AG09309 (cell line): ENCODE results near the gene RGS12.

Source experiments
- DNase-seq: peaks from one replicate; pipeline ENCODE4 v3.0.0-alpha.2; 2010; ENCODE audit warnings: low read depth
- H3K4me3 ChIP-seq: 2 replicates; pipeline ENCODE4 v1.5.1; 2011; ENCODE audit warnings: mild to moderate bottlenecking, low read depth, low read length, moderate library complexity; ENCODE audit not compliant: control insufficient read depth
- CTCF ChIP-seq: IDR thresholded peaks from 2 replicates; pipeline ENCODE4 v1.5.1; 2011; ENCODE audit warnings: mild to moderate bottlenecking, low read depth, low read length, inconsistent platforms; ENCODE audit not compliant: insufficient read depth, control insufficient read depth; ENCODE audit errors: missing control alignments

RGS12 gene

GRCh38 chr4:3250438-3250955 is 42.3 kb upstream of the RGS12 start:
- no peak for DNase-seq
- TF ChIP-seq CTCF: no peak
- no peak overlapping the region for H3K4me3 ChIP-seq

- H3K4me3 ChIP-seq: no peak overlapping the region
- TF ChIP-seq CTCF: no peak
- no peak for DNase-seq
Measured at GRCh38 chr4:3250956-3251690, 41.7 kb upstream of the RGS12 start.

- DNase-seq: no peak
- TF ChIP-seq CTCF: no peak
- no peak overlapping the region for H3K4me3 ChIP-seq
Measured at GRCh38 chr4:3251691-3252479, 40.9 kb upstream of the RGS12 start.

- no peak for DNase-seq
- no peak overlapping the region for H3K4me3 ChIP-seq
- no peak for TF ChIP-seq CTCF
Measured at GRCh38 chr4:3252480-3252828, 40.4 kb upstream of the RGS12 start.

DNA sequence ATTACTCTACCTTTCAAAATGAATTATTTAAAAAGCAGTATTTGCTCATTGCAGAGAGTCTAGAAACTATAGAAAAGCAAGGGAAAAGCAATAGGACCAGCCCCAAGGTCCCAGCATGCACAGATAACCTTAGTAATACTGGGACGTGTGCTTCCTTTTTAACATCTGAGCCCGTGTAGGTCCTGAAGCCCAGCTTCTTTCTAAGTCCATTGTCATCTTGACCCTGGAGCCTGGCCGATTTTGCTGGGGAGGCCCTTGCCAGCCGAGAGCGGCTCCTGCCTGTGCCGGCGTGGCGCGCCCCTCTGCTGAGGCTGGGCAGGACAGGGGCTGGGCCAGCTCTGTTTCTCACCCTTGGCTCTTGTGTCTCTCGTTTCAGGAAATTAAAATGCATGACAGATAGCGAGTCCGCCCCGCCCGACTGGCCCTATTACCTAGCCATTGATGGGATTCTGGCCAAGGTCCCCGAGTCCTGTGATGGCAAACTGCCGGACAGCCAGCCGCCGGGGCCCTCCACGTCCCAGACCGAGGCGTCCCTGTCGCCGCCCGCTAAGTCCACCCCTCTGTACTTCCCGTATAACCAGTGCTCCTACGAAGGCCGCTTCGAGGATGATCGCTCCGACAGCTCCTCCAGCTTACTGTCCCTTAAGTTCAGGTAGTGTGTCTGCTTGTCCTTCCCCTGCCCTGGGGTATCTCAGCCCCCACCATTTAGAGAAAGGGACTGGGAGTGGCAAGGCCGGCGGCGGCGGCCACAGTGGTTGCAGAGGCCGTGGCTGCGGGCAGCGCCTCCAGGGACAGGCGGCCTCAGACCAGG is 39.8 kb upstream of the RGS12 start:
- no peak for DNase-seq
- no peak overlapping the region for H3K4me3 ChIP-seq
- TF ChIP-seq CTCF: no peak

DNA sequence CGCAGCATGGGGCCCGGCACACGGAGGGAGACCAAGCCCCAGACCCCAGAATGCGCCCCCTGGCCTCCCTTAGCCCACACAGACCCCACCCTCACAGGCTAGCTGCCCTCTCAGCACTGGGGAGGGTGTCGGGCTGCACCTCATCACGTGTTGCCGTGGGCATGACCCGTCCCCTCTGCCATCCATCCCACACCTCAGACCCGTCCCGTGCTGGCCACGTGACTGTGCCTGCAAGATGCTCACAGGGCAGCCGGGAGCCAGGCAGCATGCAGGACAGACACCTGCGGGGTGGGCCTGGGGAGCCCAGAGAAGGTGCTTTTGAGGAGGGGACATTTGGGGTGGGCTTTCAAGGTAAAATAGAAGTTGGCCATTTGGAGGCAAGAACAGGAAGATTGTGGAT is 39.0 kb upstream of the RGS12 start:
- no peak for TF ChIP-seq CTCF
- DNase-seq: no peak
- no peak overlapping the region for H3K4me3 ChIP-seq
